Measurements from ENCODE around the gene TACR2.

- TF ChIP-seq CTCF (conservative IDR thresholded peaks at IDR 0.05; ENCODE audit: low read depth in 2 of 2) (no peak), POLR2AphosphoS5 (IDR thresholded peaks at IDR 0.05; ENCODE audit: low read depth) (no peak), EZH2phosphoT487 (IDR thresholded peaks at IDR 0.05; ENCODE audit: unreplicated experiment) (no peak), ZNF462 (CRISPR knock-in tag; IDR thresholded peaks at IDR 0.05) (no peak), NANOG (IDR thresholded peaks at IDR 0.05; ENCODE audit: borderline replicate concordance) (no peak), JUNB (IDR thresholded peaks at IDR 0.05; ENCODE audit: unreplicated experiment) (no peak), EZH2 (IDR thresholded peaks at IDR 0.05; ENCODE audit: low read depth, unreplicated experiment) (no peak), REST (IDR thresholded peaks at IDR 0.05; ENCODE audit: unreplicated experiment) (no peak), CREB1 (CRISPR knock-in tag; IDR thresholded peaks at IDR 0.05; ENCODE audit: low read depth) (no peak), ETS1 (IDR thresholded peaks at IDR 0.05) (no peak), ZNF331 (CRISPR knock-in tag; IDR thresholded peaks at IDR 0.05; ENCODE audit: low read depth) (no peak)
These were observed 9.6 kb upstream of the TACR2 start for GRCh38 chr10:69426376-69426727.

All from GM23338 (cell line).